T-cell (primary cell): Measurements from ENCODE around the gene CA6. TPM values are rescaled to one million over a fixed set of nuclear protein-coding genes. Genes with fewer than 3 reads are reported as not detected.

Experiments
- ATAC-seq, 4 experiments: fragments of 200-7000 bp in 3 of 4; fragments of 150-1000 bp in 1 of 4; cut with Tn5 transposase; replicated peaks in 1 of 4; 1 replicate in 3 of 4; 2 replicates in 1 of 4; pipeline ENCODE4 v1.10.0; 2021; ENCODE audit warnings: moderate library complexity in 3 of 4, mild to moderate bottlenecking in 2 of 4, moderate number of reproducible peaks in 1 of 4
- CTCF ChIA-PET, 2 donors: fragments of 300-600 bp; sonication (Branson Sonifier 250); formaldehyde crosslinking; loops; one replicate each; lab custom pipeline; 2022; ENCODE audit warnings: antibody characterized with exemption in 2 of 2; lab: Charles Lee
- POLR2A ChIA-PET, 2 donors: fragments of 300-600 bp; sonication (Branson Sonifier 250); formaldehyde crosslinking; loops; one replicate each; lab custom pipeline; 2022; ENCODE audit warnings: antibody characterized with exemption in 2 of 2; lab: Charles Lee
- DNase-seq, 35 experiments: peaks; one replicate each; pipeline versions ENCODE4 v3.0.0 to v3.0.0-alpha.2; 2013 to 2023
- H3K27ac ChIP-seq: one replicate; pipeline ENCODE4 v1.5.1; 2013; ENCODE audit warnings: low read length
- H3K27me3 ChIP-seq, 2 experiments: replicated peaks in 1 of 2; 1 replicate in 1 of 2; 2 replicates in 1 of 2; pipeline versions ENCODE4 v1.6.1 to v1.7.0; 2013; ENCODE audit warnings: low read length in 1 of 2, mixed read lengths in 1 of 2; ENCODE audit not compliant: control insufficient read depth in 2 of 2, insufficient read depth in 2 of 2; ENCODE audit errors: extremely low read depth in 1 of 2
- H3K36me3 ChIP-seq, 2 donors: 1 replicate in 1 of 2; 2 replicates in 1 of 2; pipeline versions ENCODE4 v1.6.1 to v1.7.0; 2013; ENCODE audit warnings: low read length in 1 of 2; ENCODE audit not compliant: control insufficient read depth in 2 of 2, insufficient read depth in 1 of 2; ENCODE audit errors: extremely low read depth in 1 of 2
- H3K4me1 ChIP-seq, 2 experiments: 1 replicate in 1 of 2; 2 replicates in 1 of 2; pipeline versions ENCODE4 v1.6.1 to v1.7.0; 2013; ENCODE audit warnings: low read length in 2 of 2, mixed read lengths in 1 of 2; ENCODE audit not compliant: insufficient read depth in 2 of 2, control insufficient read depth in 1 of 2; ENCODE audit errors: extremely low read depth in 1 of 2
- H3K4me3 ChIP-seq, 2 donors: 1 replicate in 1 of 2; 2 replicates in 1 of 2; pipeline versions ENCODE4 v1.5.1 to v1.7.0; 2013; ENCODE audit warnings: mild to moderate bottlenecking in 2 of 2, low read length in 1 of 2, moderate library complexity in 1 of 2; ENCODE audit not compliant: control insufficient read depth in 1 of 2; ENCODE audit errors: extremely low read depth in 1 of 2
- H3K9me3 ChIP-seq: 2 replicates; pipeline ENCODE4 v1.7.0; 2013
- H3K27ac Mint-ChIP-seq, 2 donors: one replicate each; pipeline ENCODE4 v1.8.0; 2020 to 2021; ENCODE audit warnings: mild to moderate bottlenecking in 2 of 2, mixed read lengths in 2 of 2
- H3K27me3 Mint-ChIP-seq, 2 donors: one replicate each; pipeline ENCODE4 v1.8.0; 2021 to 2022; ENCODE audit warnings: mixed read lengths in 2 of 2
- H3K36me3 Mint-ChIP-seq: one replicate; pipeline ENCODE4 v1.8.0; 2021; ENCODE audit warnings: mixed read lengths
- H3K4me1 Mint-ChIP-seq, 3 donors: one replicate each; pipeline ENCODE4 v1.8.0; 2020 to 2022; ENCODE audit warnings: mixed read lengths in 3 of 3, mild to moderate bottlenecking in 1 of 3
- H3K4me3 Mint-ChIP-seq, 3 donors: one replicate each; pipeline ENCODE4 v1.8.0; 2020 to 2022; ENCODE audit warnings: mild to moderate bottlenecking in 3 of 3, mixed read lengths in 3 of 3, moderate library complexity in 3 of 3
- H3K9me3 Mint-ChIP-seq, 3 donors: one replicate each; pipeline ENCODE4 v1.8.0; 2020 to 2022; ENCODE audit warnings: mixed read lengths in 3 of 3
- WGBS: methylation state at CpG from one replicate; pipeline ENCODE4 v1.1.5; 2013; ENCODE audit warnings: missing lambda C conversion rate; ENCODE audit not compliant: insufficient coverage; 5-methylcytosine and 5-hydroxymethylcytosine counted together
- total RNA-seq, 35 experiments: library from RNA in 6 of 35; stranded (reverse) in 6 of 35; fragments of 120-200 nt in 1 of 35; gene quantifications; one replicate each; pipeline versions ENCODE4 v1.2.1 to v1.2.4 and lab custom pipeline; 2013 to 2026

Gene CA6
- total RNA-seq, 5 donors from 2014 or later (not counting 1 experiment from before 2014, with no cell fraction given), result 0.95 to 2.8 (median 1.8) TPM

- no peak for DNase-seq
- Histone ChIP-seq H3K27me3 (peaks cover 0 to 20% of the 10 kb centered on the region in 2 experiments), H3K36me3 (no peaks in the 10 kb centered on the region), H3K9me3 (no peaks in the 10 kb centered on the region), H3K27ac (no peak overlapping the region), H3K4me3 (no peak overlapping the region), H3K4me1 (no peaks in the 10 kb centered on the region)
- ChIA-PET POLR2A (no interaction called here), CTCF (no interaction called here)
- 82% methylated on average over 5 of the region's 10 CpGs for WGBS
- no peak for ATAC-seq
- H3K36me3 Mint-ChIP-seq, result no peaks in the 10 kb centered on the region
- no peak overlapping the region for H3K27ac Mint-ChIP-seq
- H3K27me3 Mint-ChIP-seq, result peaks cover under 1 to 4% of the 10 kb centered on the region in 2 donors
- peaks cover 0 to 7% (median 2%) of the 10 kb centered on the region in 3 donors for H3K4me1 Mint-ChIP-seq
- no peak overlapping the region for H3K4me3 Mint-ChIP-seq
- H3K9me3 Mint-ChIP-seq, result no peaks in the 10 kb centered on the region
These were observed 77.1 kb downstream of the CA6 start for GRCh38 chr1:9022773-9023172.

Other genes starting within 250 kb of the CA6 start
- gene RERE, start 128.2 kb upstream of the CA6 start, total RNA-seq, result 100 to 1,000 TPM in 3 of 5 donors, 10 to 100 TPM in 2; 85.1 to 116 (median 103) TPM
- 100 to 1,000 TPM; 308 to 625 (median 545) TPM for gene ENO1, start 67.2 kb upstream of the CA6 start, total RNA-seq
- gene SLC2A7, start 80.6 kb downstream of the CA6 start, total RNA-seq, result not detected
- gene SLC2A5, start 123.8 kb downstream of the CA6 start, total RNA-seq, result 1 to 10 TPM in 1 of 5 donors, under 1 TPM in 4; 0.32 to 1.5 (median 0.86) TPM
- gene GPR157, start 183.2 kb downstream of the CA6 start, total RNA-seq, result 10 to 100 TPM in 1 of 5 donors, 1 to 10 TPM in 4; 7.1 to 10.7 (median 8.9) TPM